Medulla oblongata (tissue), 1 donor: ENCODE measurements around the gene EXTL1.

ENCODE experiments used
- DNase-seq: peaks from one replicate; pipeline ENCODE4 v3.0.0-alpha.2; 2015; ENCODE audit errors: extremely low spot score

Gene EXTL1

GRCh38 chr1:26070296-26070962 lies 48.9 kb downstream of the EXTL1 start:
- no peak for DNase-seq

DNA sequence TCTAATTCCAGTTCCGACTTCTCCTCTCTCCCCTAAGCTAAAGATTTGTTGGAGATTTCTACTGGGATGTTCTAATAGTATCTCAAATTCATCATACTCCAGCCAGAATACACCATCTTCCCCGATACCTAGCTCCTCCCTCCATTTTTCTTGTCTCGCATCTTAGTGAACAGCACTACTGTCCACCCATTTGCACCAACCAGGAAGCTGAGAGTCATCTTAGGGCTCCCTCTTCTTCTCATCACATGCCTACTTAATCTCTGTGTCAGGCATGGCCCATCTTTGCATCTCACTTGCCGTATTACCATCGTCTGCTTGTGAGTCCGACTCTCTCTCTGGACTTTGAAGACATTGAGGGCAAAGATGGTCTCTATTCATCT lies 49.4 kb downstream of the EXTL1 start:
- no peak for DNase-seq

DNA sequence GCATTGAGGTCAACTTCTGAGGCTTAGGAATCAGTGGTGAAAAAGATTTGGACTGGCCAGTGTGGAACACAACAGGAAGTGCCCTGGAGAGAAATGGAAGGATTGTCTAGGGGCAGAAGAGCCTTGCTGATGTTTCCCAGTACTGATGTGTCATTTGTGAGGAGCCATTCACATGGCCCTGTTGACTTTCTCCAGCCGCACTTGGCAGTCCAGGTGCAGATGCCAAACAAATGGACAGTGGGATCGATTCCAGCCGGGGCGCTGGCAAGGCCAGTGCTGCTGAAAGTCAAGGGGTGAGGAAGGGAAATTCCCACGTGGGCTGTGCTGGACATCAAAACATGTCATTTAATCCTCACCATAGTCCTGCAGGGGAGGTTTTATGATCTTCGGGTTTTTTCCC lies 50.7 kb downstream of the EXTL1 start:
- no peak for DNase-seq

- no peak for DNase-seq
Observed at GRCh38 chr1:26075421-26076144, 54.0 kb downstream of the EXTL1 start.

- DNase-seq = no peak
Observed at GRCh38 chr1:26077524-26077923, 55.9 kb downstream of the EXTL1 start.

GRCh38 chr1:26078286-26079177 lies 57.0 kb downstream of the EXTL1 start:
- DNase-seq = no peak

DNA sequence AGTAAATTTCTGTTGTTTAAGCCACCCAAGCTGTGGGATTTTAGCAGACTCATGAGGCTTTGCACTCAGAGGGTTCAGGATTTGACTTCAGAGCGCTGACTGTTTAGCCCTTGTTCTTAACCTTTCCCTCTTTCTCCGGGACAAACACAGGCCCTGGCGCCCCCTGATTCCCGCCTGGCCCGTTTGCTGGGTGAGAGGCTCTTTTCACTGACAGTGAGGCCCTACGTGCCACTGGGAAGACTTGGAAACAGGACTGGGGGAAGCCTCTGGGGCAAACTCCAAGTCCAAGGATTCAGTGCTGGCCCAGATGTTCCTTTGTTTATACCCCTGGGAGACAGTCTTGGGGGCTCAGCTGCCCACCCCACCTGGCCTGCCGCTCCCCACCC lies 57.6 kb downstream of the EXTL1 start:
- no peak for DNase-seq

DNA sequence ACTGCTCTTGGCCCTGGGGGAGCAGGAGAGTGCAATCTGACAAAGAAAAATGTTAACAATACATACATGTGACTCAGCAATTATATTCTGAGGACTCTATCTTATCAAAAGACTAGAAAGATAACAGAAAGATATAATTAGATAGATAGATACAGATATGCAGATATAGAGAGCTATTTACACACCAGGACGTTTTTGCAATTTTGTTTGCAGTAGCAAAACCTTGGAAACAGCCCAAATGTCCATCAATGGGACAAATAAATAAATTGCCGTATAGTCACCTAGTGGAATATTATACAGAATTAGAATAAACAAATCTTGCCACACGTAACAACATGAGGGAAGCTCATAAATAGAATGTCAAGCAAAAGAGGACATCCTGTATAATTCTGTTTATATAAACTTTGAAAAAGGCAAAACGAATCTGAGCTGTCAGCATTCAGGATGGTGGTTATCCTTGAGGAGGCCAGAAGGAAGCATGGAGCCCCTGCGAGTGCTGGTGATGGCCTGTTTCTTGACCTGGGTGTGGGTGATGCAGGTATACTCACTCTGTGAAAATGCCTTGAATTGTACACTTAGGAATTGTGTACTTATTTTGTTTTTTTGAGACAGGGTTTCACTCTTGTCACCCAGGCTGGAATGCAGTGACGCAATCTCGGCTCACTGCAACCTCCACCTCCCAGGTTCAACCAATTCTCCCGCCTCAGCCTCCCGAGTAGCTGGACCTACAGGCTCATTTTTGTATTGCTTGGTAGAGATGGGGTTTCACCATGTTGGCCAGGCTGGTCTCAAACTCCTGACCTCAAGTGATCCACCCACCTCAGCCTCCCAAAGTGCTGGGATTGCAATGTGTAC lies 58.6 kb downstream of the EXTL1 start:
- no peak for DNase-seq

- no peak for DNase-seq
Observed at GRCh38 chr1:26081267-26082019, 59.9 kb downstream of the EXTL1 start.

GRCh38 chr1:26082020-26082350 lies 60.4 kb downstream of the EXTL1 start:
- DNase-seq = no peak

- DNase-seq = no peak
Observed at GRCh38 chr1:26083208-26083607, 61.6 kb downstream of the EXTL1 start.

- no peak for DNase-seq
Observed at GRCh38 chr1:26084091-26084561, 62.6 kb downstream of the EXTL1 start.

DNA sequence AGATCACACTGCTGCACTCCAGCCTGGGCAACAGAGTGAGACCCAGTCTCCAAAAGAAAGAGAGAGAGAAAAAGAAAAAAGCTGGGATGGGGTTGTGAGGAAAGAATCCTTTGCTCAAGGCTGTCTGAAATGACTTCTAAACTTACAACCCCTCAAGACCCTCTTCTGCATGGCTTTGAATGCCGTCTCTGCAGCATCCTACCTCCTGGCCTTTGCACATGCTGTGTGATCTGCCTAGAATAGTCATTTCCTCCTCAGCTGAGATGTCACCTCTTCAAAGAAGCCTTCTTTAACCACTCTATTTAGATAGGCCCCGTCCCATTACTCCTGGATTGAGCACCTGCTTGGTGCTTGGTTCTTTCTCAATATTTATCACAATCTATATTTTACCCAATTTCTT lies 63.3 kb downstream of the EXTL1 start:
- DNase-seq = no peak
